OCI-LY1 (cell line): ENCODE results near the gene AGRN.

Experiments
- H2AFZ ChIP-seq: fragments of 200-600 bp; sonication (generic), shearing (Covaris generic); 2 replicates; pipeline ENCODE4 v1.6.0; 2014; ENCODE audit warnings: antibody characterized with exemption, mild to moderate bottlenecking, low read length
- H3F3A ChIP-seq: fragments of 200-600 bp; sonication (generic), shearing (Covaris generic); 2 replicates; pipeline ENCODE4 v1.6.0; 2014; ENCODE audit warnings: mild to moderate bottlenecking, antibody characterized with exemption, low read length, moderate library complexity; ENCODE audit not compliant: insufficient read depth
- H3K27ac ChIP-seq: fragments of 200-600 bp; sonication (generic); 2 replicates; pipeline ENCODE4 v1.5.1; 2014; ENCODE audit warnings: low read length, mixed run types, mild to moderate bottlenecking, low read depth; ENCODE audit not compliant: poor library complexity, severe bottlenecking
- H3K27me3 ChIP-seq: fragments of 200-600 bp; sonication (generic); 2 replicates; pipeline ENCODE4 v1.6.0; 2014; ENCODE audit warnings: antibody characterized with exemption, mild to moderate bottlenecking, low read length, moderate library complexity; ENCODE audit not compliant: insufficient read depth
- H3K36me3 ChIP-seq: fragments of 200-600 bp; sonication (generic); 2 replicates; pipeline ENCODE4 v1.6.1; 2014; ENCODE audit warnings: mild to moderate bottlenecking, antibody characterized with exemption, low read length, moderate library complexity, mixed read lengths; ENCODE audit not compliant: insufficient read depth
- H3K4me1 ChIP-seq: fragments of 200-600 bp; sonication (generic); 2 replicates; pipeline ENCODE4 v1.5.1; 2014; ENCODE audit warnings: mild to moderate bottlenecking, low read length, moderate library complexity; ENCODE audit not compliant: insufficient read depth, severe bottlenecking
- H3K4me2 ChIP-seq: fragments of 200-600 bp; sonication (generic), shearing (Covaris generic); 2 replicates; pipeline ENCODE4 v1.6.1; 2014; ENCODE audit warnings: low read length
- H3K4me3 ChIP-seq: fragments of 200-600 bp; sonication (generic); 2 replicates; pipeline ENCODE4 v1.5.1; 2014; ENCODE audit warnings: low read length, low read depth, mild to moderate bottlenecking, mixed read lengths; ENCODE audit not compliant: poor library complexity, severe bottlenecking
- H3K79me2 ChIP-seq: fragments of 200-600 bp; shearing (Covaris generic); 2 replicates; pipeline ENCODE4 v1.6.1; 2016; ENCODE audit warnings: mixed run types, low read length, mixed read lengths; ENCODE audit not compliant: insufficient read depth
- H3K9ac ChIP-seq: fragments of 200-600 bp; sonication (generic), shearing (Covaris generic); 2 replicates; pipeline ENCODE4 v1.6.1; 2014; ENCODE audit warnings: mild to moderate bottlenecking, low read length, mixed read lengths
- H3K9me2 ChIP-seq: fragments of 200-600 bp; sonication (generic), shearing (Covaris generic); 2 replicates; pipeline ENCODE4 v1.6.1; 2014; ENCODE audit warnings: low read depth, mild to moderate bottlenecking, low read length, mixed read lengths
- H3K9me3 ChIP-seq: fragments of 200-600 bp; shearing (Covaris generic); 2 replicates; pipeline ENCODE4 v1.6.1; 2014; ENCODE audit warnings: low read length, mixed read lengths
- H4K20me1 ChIP-seq: fragments of 200-600 bp; sonication (generic), shearing (Covaris generic); 2 replicates; pipeline ENCODE4 v1.6.0; 2016; ENCODE audit warnings: mild to moderate bottlenecking, low read length; ENCODE audit not compliant: insufficient read depth
- CTCF ChIP-seq: fragments of 200-600 bp; sonication (generic), shearing (Covaris generic); IDR thresholded peaks from 2 replicates; pipeline ENCODE4 v1.5.1; 2017; ENCODE audit warnings: mild to moderate bottlenecking, antibody characterized with exemption, low read length, moderate library complexity, mixed read lengths
- EZH2 ChIP-seq: fragments of 200-600 bp; sonication (generic), shearing (Covaris generic); IDR thresholded peaks from 2 replicates; pipeline ENCODE4 v1.8.0; 2017; ENCODE audit warnings: borderline replicate concordance, mixed run types, mild to moderate bottlenecking, antibody characterized with exemption, low read length, moderate library complexity, mixed read lengths

Gene AGRN

GRCh38 chr1:997993-998744 lies 21.8 kb upstream of the AGRN start:
- H4K20me1 ChIP-seq, result no peaks in the 10 kb centered on the region
- H3K9ac ChIP-seq, result no peak overlapping the region
- no peak overlapping the region for H2AFZ ChIP-seq
- no peaks in the 10 kb centered on the region for H3K9me3 ChIP-seq
- H3K4me1 ChIP-seq, result no peaks in the 10 kb centered on the region
- TF ChIP-seq EZH2 (no peak), CTCF (no peak)
- no peaks in the 10 kb centered on the region for H3F3A ChIP-seq
- H3K79me2 ChIP-seq, result no peaks in the 10 kb centered on the region
- no peaks in the 10 kb centered on the region for H3K36me3 ChIP-seq
- H3K27ac ChIP-seq, result no peak overlapping the region
- H3K9me2 ChIP-seq, result no peaks in the 10 kb centered on the region
- H3K4me3 ChIP-seq, result no peak overlapping the region
- no peak overlapping the region for H3K4me2 ChIP-seq
- peaks cover 2% of the 10 kb centered on the region; the same call in 1 of the 2 replicates for H3K27me3 ChIP-seq

GRCh38 chr1:998745-998994 lies 21.2 kb upstream of the AGRN start:
- Histone ChIP-seq H4K20me1 (no peaks in the 10 kb centered on the region), H3K9me2 (no peaks in the 10 kb centered on the region), H3K4me1 (no peaks in the 10 kb centered on the region), H3K4me2 (no peak overlapping the region), H3F3A (no peaks in the 10 kb centered on the region), H3K9ac (no peak overlapping the region), H3K27ac (no peak overlapping the region), H3K36me3 (no peaks in the 10 kb centered on the region), H3K4me3 (no peak overlapping the region), H3K27me3 (0 out of 2 replicates have a peak, but pooled peaks cover 3% of the 10 kb centered on the region), H2AFZ (no peak overlapping the region), H3K9me3 (no peaks in the 10 kb centered on the region), H3K79me2 (no peaks in the 10 kb centered on the region)
- TF ChIP-seq EZH2 (no peak), CTCF (no peak)

GRCh38 chr1:998995-999724 lies 20.8 kb upstream of the AGRN start:
- H4K20me1 ChIP-seq, result no peaks in the 10 kb centered on the region
- no peaks in the 10 kb centered on the region for H3K9me3 ChIP-seq
- no peaks in the 10 kb centered on the region for H3F3A ChIP-seq
- 0 out of 2 replicates have a peak, but pooled peaks cover 3% of the 10 kb centered on the region for H3K27me3 ChIP-seq
- H2AFZ ChIP-seq, result no peak overlapping the region
- no peaks in the 10 kb centered on the region for H3K79me2 ChIP-seq
- no peak overlapping the region for H3K27ac ChIP-seq
- no peak overlapping the region for H3K4me3 ChIP-seq
- H3K9me2 ChIP-seq, result no peaks in the 10 kb centered on the region
- no peak overlapping the region for H3K9ac ChIP-seq
- no peaks in the 10 kb centered on the region for H3K36me3 ChIP-seq
- no peak overlapping the region for H3K4me2 ChIP-seq
- H3K4me1 ChIP-seq, result no peaks in the 10 kb centered on the region
- TF ChIP-seq EZH2 (no peak), CTCF (no peak)
